H7 (cell line): ENCODE data around the gene SLC22A31. TPM values are rescaled to one million over a fixed set of nuclear protein-coding genes. Genes with fewer than 3 reads are reported as not detected.

ENCODE experiments used
- DNase-seq: peaks from one replicate; pipeline ENCODE4 v3.0.0; 2012
- H3K27me3 ChIP-seq: 2 replicates; pipeline ENCODE4 v1.6.0; 2011; ENCODE audit warnings: mild to moderate bottlenecking, low read length; ENCODE audit not compliant: control insufficient read depth, insufficient read depth
- H3K36me3 ChIP-seq: replicated peaks from 2 replicates; pipeline ENCODE4 v1.5.1; 2011; ENCODE audit warnings: low read length; ENCODE audit not compliant: control insufficient read depth, insufficient read depth
- H3K4me3 ChIP-seq: 2 replicates; pipeline ENCODE4 v1.5.1; 2011; ENCODE audit warnings: low read depth, mild to moderate bottlenecking, control low read depth, low read length, moderate library complexity; ENCODE audit not compliant: insufficient read depth
- total RNA-seq: library from RNA; depleted of rRNA; stranded (reverse); fragments of >200 nt; shearing (Covaris generic); gene quantifications from 2 replicates; pipeline ENCODE4 v1.2.3, GENCODE V29; 2014

Gene SLC22A31
- total RNA-seq, 1 experiment from 2014 or later: 1.9 TPM

GRCh38 chr16:89230255-89230654 lies 29.9 kb upstream of the SLC22A31 start:
- Histone ChIP-seq H3K27me3 (no peaks in the 10 kb centered on the region), H3K4me3 (no peak overlapping the region), H3K36me3 (peaks cover 40% of the 10 kb centered on the region)
- no peak for DNase-seq

GRCh38 chr16:89224665-89225064 lies 24.3 kb upstream of the SLC22A31 start:
- DNase-seq: no peak
- Histone ChIP-seq H3K27me3 (no peaks in the 10 kb centered on the region), H3K4me3 (no peak overlapping the region), H3K36me3 (peaks cover 28% of the 10 kb centered on the region)

GRCh38 chr16:89222931-89223330 lies 22.6 kb upstream of the SLC22A31 start:
- H3K36me3 ChIP-seq: peaks cover 23% of the 10 kb centered on the region
- no peak for DNase-seq
- H3K4me3 ChIP-seq: no peak overlapping the region
- H3K27me3 ChIP-seq: no peaks in the 10 kb centered on the region

GRCh38 chr16:89221604-89222003 lies 21.3 kb upstream of the SLC22A31 start:
- Histone ChIP-seq H3K27me3 (no peaks in the 10 kb centered on the region), H3K4me3 (no peak overlapping the region), H3K36me3 (peaks cover 10% of the 10 kb centered on the region)
- DNase-seq: no peak

GRCh38 chr16:89219365-89219764 lies 19.0 kb upstream of the SLC22A31 start:
- H3K27me3 ChIP-seq: no peaks in the 10 kb centered on the region
- H3K4me3 ChIP-seq: no peak overlapping the region
- no peak for DNase-seq
- H3K36me3 ChIP-seq: peaks cover 6% of the 10 kb centered on the region

GRCh38 chr16:89217388-89218191 lies 17.3 kb upstream of the SLC22A31 start, which contains the start of gene ZNF778:
Gene ZNF778, plus strand, starts transcription at chr16:89217703. Its CDS starts 3,425 bp downstream, at chr16:89221128.
- no peaks in the 10 kb centered on the region; the same call in 1 of the 2 replicates for H3K36me3 ChIP-seq
- H3K4me3 ChIP-seq: peak within 1 kb of the TSS; percentile 91
- no peaks in the 10 kb centered on the region for H3K27me3 ChIP-seq
- peak; percentile 97 for DNase-seq

GRCh38 chr16:89217138-89217387 lies 16.7 kb upstream of the SLC22A31 start:
- no peak for DNase-seq
- H3K4me3 ChIP-seq: peak overlapping the region; percentile 91
- H3K27me3 ChIP-seq: no peaks in the 10 kb centered on the region
- no peaks in the 10 kb centered on the region; the same call in 1 of the 2 replicates for H3K36me3 ChIP-seq

GRCh38 chr16:89216315-89217137 lies 16.2 kb upstream of the SLC22A31 start:
- no peaks in the 10 kb centered on the region; the same call in 1 of the 2 replicates for H3K36me3 ChIP-seq
- no peaks in the 10 kb centered on the region for H3K27me3 ChIP-seq
- H3K4me3 ChIP-seq: peak overlapping the region; percentile 91
- DNase-seq: peak; percentile 91

GRCh38 chr16:89210904-89211515 lies 10.7 kb upstream of the SLC22A31 start:
- DNase-seq: no peak
- H3K36me3 ChIP-seq: no peaks in the 10 kb centered on the region
- H3K27me3 ChIP-seq: no peaks in the 10 kb centered on the region; the same call in 1 of the 2 replicates
- H3K4me3 ChIP-seq: no peak overlapping the region

GRCh38 chr16:89210165-89210903 lies 10.0 kb upstream of the SLC22A31 start:
- DNase-seq: no peak
- H3K36me3 ChIP-seq: no peaks in the 10 kb centered on the region
- H3K27me3 ChIP-seq: no peaks in the 10 kb centered on the region; the same call in 1 of the 2 replicates
- H3K4me3 ChIP-seq: no peak overlapping the region

GRCh38 chr16:89209522-89210044 lies 9.2 kb upstream of the SLC22A31 start:
- Histone ChIP-seq H3K4me3 (no peak overlapping the region), H3K36me3 (no peaks in the 10 kb centered on the region), H3K27me3 (peaks cover 2% of the 10 kb centered on the region; the same call in 1 of the 2 replicates)
- DNase-seq: no peak

GRCh38 chr16:89207993-89208392 lies 7.7 kb upstream of the SLC22A31 start:
- no peaks in the 10 kb centered on the region for H3K36me3 ChIP-seq
- H3K4me3 ChIP-seq: no peak overlapping the region
- H3K27me3 ChIP-seq: peaks cover 12% of the 10 kb centered on the region
- DNase-seq: no peak

GRCh38 chr16:89202422-89203215 lies 2.3 kb upstream of the SLC22A31 start:
- H3K4me3 ChIP-seq: peak overlapping the region; percentile 30; the same call in 1 of the 2 replicates
- DNase-seq: peak; percentile 72
- H3K36me3 ChIP-seq: no peaks in the 10 kb centered on the region
- H3K27me3 ChIP-seq: peaks cover 43% of the 10 kb centered on the region
